Activated gamma-delta T cell treated with anti-CD3 and anti-CD28 coated beads, Interleukin-2, amount 50 U/mL, for 16 hours (primary cell): ENCODE data around the gene MEGF11.

ENCODE experiments used
- DNase-seq: peaks from one replicate; pipeline ENCODE4 v3.0.0-alpha.2; 2020; ENCODE audit warnings: low read depth

MEGF11 gene

DNA sequence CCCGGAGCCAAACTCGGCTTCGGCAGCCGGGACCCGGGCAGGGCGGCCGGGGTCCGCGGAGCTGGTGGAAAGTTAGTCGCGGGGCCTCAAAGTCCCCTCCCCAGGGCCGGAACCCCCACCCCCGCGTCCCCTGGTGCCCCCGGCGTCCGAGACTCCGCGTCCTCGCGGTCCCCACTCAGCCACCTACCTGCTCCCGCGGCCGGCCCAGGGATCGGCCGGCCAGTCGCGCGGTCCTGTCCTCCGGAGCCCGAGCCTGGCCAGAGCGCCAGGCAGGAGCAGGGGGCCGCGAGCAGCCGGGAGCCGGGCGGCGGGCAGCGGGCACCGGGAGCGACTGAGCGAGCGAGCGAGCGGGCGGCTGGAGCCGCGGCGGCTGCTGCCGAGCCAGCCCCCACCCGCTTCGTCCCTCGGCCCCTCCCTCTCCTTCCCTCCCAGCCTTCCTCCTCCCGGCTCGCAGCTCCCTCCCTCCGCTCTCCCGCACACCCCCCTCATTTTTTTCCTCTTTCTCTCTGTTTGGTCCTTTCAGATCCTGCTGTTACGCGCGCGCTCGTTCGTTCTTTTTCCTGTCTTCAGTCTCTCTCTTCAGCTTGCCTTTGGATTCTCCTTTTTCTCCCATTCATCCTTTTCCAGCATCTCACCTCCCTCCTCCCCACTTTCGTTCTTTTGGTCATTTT lies at the start of gene MEGF11:
Gene MEGF11 (minus strand): TSS at position 333 of the 671 bp plus-strand sequence. CDS start 125,347 bp downstream, outside the sequence.
- no peak for DNase-seq

DNA sequence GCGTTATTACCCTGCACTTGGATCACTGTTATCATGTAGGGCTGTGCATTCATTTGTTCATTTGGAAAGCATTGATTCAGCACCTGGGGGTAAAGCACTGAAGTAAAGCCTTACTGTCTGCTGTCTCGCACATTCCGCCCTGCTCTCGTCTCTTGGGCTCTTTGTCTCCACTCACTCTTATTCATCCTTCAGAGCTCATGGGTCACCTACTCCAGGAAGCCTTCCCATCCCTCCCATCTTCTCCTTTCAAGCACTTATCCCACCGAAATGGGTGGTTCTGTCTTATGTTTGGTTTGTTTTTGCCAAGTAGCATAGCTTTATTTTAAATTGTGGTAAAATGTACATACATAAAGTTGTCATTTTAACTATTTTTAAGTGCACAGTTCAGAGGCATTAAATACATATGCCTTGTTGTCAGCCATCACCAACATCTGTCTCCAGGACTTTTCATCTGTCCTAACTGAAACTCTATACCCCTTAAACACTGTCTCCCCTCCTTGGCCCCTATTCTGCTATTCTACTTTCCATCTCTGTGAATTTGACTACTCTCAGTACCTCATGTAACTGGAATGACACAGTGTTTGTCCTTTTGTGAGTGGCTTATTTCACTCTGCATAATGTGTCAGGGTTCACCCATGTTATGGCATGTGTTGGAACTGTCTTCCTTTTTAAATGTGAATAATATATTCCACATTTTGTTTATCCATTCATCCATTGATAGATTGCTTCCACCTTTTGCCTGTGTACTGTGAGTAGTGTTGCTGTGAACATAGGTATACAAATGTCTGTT lies 49.1 kb upstream of the MEGF11 start:
- no peak for DNase-seq

DNA sequence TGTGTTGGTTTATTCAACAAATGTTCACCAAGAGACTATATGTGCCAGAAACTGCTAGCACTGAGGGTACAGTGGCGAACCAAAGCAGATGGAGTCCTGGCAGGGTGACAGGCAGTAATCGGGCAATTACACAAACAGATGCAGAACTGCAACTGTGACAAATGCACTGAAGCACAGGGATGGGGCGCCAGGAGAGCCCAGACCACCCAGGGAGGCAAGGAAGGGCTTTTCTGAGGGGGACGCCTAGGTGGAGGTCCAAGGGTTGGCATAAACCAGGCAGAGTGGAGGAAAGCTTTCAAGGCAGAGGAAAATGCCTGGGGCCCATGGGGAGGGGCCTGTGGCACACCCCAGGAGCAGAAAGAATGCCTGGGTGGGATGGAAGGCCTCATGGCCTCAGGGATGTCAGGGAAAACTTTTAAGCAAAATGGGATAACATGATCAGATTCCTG lies 45.3 kb upstream of the MEGF11 start:
- DNase-seq = no peak

DNA sequence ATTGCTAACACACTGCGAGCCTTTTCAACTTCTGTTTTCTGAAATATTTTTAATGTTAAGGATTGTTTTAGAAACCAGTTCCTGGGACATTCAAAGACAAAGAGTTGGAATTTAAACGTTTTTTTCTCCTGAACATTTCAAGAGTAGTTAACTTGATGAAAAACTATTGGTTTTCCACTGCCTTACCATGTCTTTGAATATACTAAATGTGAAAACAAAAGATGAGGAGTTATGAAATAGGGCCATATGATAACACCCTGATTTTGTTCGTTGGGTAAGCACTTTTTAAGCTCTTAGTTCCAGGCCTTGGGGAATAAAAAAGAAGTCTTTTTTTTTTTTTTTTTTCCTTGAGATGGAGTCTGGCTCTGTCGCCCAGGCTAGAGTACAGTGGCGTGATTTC lies 42.6 kb upstream of the MEGF11 start:
- DNase-seq = no peak

DNA sequence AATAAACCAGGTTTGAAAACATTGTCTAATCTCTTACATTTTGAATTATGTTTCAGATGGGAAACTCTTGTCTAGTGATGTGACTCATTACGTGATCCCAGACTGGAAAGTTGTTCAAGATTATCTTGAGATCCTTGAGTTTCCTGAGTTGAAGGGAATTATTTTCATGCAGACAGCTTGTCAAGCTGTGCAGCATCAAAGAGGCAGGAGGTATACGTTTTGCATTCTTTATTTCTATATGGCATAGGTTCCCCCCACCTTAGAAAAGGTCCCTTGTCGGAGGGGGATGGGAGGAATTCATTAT lies 41.3 kb upstream of the MEGF11 start:
- no peak for DNase-seq

DNA sequence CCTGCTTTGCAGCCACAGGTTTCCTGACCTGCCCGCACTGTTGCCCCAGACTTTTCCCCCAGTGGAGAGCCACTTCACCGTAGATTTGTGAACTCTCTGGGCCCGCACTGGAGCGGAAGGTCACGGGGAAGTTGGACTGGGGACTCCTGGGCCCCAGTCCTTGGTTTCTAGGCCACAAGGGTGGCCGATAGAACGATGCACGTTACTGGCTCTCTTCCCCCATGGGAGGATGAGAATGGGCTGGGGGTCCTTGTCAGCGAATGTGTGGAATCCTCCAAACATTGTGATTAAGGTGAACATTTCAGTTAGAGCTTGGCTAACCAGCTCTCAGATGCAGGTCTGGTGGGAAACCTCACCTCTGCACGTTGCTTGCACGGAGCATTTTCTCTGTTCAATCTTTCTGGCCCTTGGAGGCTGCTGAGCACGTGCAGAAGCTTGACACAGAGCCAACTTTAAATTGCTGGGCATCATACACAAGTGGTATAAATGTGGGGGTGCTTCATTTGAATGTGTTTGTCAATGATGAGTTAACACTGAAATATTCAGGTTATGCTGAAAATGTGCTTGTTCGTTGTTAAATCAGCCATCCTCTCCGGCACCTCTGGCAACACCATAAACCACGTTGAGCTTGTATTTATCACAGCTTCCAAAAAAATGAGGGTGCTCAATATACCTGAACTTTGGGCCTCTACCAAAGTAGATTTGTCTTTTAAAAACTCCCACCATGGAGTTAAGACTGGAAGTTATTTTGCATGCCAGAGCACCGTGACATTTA lies 40.8 kb upstream of the MEGF11 start:
- DNase-seq = no peak

DNA sequence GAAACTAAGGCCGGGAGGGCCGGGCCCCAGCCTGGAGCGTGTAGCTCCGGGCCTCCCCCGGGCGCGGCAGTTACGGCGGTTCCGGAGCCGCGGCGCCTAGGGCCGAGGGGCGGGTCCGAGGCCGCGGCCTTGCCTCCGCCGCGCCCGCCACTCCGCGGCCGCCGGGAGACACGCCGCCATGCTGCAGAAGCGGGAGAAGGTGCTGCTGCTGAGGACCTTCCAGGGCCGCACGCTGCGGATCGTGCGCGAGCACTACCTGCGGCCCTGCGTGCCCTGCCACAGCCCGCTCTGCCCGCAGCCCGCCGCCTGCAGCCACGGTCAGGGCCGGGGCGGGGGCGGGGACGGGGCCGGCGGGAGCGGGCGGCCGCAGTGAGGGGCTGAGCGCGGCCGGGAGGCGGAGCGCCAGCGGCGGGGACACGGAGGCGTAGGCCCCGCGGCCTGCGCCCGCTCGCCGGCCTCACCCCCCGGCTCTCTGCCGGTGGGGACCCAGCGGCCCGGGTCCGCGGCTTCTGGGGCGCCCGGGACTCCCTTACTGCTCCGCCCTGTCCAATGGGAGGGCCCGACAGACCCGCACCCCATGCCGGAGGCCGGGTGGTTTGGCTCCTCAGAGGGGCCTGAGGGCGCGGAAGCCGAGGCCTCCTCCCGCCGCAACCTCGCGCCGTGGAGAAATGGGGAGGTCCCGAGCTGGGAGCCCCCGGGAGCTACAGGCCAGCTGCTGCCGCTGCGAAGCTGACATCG lies 40.0 kb upstream of the MEGF11 start, which contains the start of gene DIS3L:
Gene DIS3L (plus strand): TSS at position 150 of the 738 bp plus-strand sequence. CDS start 29 bp downstream, at position 179.
- DNase-seq = peak; percentile 40

DNA sequence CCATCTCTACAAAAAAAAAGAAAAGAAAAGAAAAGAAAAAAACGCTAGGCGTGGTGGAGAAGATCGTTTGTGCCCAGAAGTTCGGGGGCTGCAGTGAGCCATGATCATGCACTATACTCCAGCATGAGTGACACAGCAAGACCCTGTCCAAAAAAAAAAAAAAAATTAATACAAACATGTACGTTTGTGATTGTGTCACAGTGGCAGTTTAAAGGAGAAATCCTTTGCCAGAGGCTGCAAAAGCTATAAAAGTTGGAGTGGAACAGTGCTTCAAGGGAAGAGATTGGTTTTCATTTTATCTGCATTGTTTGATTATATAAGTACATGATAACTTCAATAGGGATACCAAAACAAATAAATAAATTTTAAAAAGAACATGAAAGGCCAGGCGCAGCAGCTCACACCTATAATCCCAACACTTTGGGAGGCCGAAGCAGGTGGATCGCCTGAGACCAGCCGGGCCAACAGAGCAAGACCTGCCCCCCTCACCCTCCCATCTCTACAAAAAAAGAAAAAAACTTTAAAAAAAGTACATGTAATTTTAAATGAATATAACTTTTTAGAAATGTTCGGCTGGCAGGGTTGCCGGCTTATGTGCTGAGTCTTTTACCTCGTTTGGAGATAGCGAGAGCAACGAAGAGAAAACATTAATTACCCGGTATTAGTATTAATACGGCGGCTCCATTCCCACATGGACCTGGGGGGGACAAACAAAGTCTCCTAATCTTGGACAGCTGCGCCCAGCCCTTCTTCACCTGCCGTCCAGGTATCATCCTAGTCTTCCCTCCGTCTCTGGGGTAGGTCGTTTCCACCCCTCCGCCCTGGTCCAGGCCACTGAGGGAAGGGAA lies 39.2 kb upstream of the MEGF11 start:
- DNase-seq = no peak

DNA sequence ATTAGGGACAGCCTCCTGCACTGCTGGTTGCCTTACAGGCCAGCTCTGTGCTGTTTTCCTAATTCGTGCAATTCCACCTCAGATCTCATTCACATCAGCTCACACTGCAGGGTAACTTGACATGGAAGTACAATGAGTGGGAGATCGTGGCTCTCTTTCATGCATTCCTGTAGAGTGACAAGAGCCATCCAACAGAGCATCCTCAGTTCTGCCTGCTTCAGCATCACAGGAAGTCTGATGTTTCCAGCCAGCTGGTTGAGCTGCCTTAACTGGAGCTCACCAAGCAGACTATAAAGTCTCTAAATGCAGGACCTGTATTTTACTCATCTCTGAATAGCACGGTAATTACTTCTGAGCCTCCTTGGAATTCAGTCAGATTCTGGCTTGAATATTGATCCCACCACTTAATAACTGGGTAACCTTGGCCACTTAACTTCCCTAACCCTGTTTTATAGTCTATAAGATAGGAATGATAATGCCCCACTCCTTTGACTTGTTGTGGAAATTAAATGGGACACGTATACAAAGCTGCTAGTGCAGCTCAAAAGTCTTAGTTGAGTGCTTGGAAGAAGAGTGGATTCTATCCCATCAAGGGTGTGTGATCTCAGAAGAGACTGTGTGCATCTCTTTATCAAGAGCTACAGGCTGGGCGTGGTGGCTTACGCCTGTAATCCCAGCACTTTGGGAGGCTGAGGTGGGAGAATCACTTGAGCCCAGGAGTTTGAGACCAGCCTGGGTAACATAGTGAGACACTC lies 38.4 kb upstream of the MEGF11 start:
- no peak for DNase-seq

DNA sequence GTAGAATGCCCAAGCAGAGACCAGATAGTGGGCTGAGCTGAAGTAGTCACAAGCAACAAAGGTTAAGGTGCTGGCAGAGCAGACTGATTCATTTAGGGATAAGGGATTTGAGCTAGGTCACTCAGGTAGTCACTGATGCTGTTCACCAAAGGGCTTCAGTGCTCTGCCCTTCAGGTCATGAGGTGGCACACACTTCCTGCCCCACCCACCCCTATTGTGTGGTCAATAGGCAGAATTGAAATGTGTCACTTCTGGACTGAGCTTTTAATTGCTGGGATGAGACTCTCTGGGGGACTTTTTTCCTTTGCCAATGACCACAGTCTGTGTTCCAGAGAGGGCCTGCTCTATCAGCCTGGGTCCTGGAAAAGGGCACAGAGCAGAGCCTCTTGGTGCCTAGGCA lies 37.0 kb upstream of the MEGF11 start:
- no peak for DNase-seq

DNA sequence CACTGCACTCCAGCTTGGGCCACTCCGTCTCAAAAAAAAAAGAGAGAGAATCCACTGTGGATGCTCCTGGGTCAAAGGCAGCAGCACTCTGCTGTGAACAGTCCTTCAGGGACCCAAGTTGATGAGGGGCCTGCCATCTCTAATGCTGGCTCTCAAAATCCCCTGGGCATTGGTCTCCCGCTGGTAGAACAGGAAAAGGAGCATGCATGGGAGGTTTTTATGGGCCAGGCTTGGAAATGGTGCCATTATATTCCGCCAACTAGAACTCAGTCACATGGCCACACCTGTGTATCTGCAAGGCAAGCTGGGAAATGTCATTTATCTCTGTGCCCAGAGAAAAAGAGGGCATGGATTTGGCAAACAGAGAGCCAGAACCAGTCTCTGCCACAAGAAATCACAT lies 36.5 kb upstream of the MEGF11 start:
- no peak for DNase-seq

DNA sequence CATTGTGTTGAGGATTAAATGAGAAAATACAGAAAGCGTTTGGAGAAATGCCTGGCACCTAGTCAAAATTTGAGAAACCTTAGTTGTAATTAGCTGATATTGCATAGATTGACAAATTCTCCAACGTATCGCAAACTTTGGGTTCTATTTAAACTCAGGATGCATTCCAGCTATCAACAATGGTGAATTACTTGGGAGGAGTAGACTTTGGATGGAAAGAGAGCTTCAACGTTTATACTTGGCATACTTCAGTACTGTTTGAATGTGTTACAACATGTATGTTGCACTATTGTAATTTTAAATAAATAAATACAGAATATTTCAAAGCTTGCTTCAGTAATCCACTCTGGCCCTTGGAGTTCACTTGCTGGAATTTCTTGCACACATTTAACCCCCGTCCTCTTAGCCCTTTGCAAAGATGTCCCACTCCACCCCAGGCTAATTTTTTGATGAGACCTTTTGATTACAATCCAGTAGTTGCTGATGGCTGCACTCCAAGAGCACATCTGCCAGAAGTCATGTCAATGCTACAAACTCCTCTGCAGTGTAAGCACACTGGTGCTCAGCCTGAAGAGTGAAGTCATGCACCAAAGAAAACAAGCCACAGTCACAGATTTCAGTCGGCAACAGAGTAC lies 35.1 kb upstream of the MEGF11 start:
- no peak for DNase-seq

DNA sequence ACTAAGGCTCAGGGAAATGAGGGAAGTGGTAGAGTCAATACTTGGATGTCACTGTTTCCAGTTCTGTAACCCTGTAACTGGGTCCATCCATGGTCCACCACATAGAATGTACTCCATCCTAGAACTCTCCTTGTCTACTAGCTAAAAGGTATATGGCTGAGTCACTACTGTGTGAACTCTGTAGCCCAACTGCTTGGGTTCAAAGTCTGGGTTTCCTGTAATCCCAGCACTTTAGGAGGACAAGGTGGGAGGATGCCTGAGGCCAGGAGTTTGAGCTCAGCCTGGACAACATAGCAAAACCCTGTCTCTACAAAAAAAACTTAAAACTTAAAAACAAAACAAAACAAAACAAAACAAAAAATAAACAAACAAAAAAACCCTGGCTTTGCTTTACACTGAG lies 34.5 kb upstream of the MEGF11 start:
- no peak for DNase-seq

DNA sequence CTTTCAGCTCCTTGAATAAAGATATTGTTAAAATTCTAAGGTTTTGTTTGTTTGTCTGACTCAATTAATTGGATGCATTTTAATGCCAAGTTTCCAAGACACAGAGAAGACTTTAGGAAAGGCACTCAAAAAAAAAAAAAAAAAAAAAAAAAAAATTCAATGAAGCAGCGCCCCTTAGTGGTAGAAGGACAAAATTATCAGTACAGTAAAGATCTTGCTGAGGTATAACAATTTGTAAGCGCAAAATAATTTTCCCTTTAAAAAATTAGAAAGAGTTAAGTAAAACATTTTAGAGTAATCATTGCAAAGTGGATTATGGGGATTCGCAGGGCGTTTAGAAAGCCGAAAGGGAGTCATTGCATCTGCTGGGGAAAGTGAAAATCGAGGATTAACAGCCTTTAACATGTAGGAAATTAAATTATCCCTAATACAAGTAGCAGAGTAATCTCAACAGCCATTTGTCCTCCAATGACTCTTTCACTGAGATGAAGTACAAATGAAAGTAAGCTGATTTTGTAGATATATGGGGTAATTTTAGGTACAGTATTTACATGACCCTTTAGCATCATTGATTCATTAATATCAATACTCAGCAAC lies 34.0 kb upstream of the MEGF11 start:
- no peak for DNase-seq

DNA sequence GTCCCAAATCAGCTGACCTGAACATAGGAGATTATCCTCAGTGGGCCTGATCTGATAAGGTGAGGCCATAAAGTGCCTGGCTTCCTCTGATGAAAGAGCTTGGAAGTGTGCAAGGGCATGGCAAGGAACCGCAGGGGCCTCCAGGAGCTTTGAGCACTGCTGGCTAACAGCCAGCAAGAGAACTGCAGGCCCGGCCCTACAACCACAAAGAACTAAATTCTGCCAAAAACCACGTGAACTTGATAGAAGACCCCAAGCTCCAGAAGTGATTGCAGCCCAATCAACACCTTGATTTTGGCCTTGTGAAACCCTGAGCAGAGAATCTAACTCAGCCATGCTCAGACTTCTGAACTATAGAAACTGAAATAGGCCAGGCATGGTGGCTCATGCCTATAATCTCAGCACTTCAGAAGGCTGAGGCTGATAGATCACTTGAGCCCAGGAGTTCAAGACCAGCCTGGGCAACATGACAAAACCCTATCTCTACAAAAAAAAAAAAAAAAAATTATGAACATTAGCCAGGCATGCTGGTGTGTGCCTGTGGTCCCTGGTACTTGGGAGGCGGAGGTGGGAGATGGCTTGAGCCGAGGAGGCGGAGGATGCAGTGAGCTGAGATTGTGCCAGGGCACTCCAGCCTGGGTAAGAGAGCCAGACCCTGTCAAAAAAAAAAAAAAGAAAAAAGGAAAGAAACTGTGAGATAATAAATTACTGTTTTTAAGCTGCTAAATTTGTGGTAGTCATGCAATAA lies 32.2 kb upstream of the MEGF11 start:
- DNase-seq = no peak

DNA sequence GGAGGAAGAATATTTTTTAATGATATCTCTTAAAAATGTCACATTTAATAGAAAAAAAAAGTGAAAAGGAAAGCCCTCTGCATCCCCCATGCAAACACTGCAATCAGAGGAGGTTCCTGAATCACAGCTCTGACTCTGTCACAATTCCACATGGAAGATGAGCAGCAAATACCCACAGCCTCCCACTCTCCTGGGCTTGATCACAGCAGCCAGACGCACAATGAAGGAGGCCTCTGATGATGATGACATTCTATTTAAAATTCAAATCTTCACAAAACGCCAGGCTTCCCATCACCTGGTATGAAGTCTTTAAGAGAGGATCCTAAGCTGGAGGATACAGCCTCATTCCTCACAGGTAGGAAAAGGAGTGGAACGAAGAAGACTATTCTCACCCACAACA lies 30.7 kb upstream of the MEGF11 start:
- DNase-seq = no peak

DNA sequence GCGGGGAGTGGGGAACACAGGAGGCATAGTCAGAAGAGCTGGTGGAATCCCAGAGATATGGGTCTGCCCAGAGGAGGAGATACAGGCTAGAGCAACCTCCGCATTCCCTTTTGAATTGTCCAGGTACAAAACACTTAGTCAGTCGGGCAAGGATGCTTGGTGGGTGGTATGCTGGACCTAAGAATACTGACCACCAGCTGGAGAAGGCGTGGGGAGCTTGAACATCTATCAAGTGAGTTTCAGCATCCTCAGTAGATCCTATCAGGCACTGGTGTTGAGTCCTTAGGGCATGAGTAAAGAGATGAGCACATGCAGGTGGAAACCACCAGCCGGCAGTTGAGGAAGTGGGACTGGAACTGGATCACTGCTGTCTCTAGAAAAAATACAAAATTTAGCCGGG lies 25.1 kb upstream of the MEGF11 start:
- no peak for DNase-seq

DNA sequence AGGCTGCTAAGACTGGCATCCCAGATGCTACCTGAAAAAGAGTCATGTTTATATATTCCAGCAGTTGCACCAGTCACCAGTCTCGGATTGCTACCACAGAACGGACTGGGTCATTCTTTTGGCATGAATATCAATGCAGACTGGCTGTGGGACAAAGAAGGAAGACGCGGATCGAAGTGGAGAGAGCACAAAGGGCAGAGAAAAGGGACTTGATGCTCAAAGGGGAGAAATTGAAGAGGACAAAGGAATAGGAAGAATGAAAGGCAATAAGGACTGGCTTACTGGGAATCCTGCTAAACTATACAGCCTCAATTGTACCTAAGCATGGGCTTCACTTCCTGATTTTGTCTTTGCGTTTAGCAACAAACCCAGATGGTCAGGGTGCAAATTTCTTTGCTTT lies 24.5 kb upstream of the MEGF11 start:
- DNase-seq = no peak

DNA sequence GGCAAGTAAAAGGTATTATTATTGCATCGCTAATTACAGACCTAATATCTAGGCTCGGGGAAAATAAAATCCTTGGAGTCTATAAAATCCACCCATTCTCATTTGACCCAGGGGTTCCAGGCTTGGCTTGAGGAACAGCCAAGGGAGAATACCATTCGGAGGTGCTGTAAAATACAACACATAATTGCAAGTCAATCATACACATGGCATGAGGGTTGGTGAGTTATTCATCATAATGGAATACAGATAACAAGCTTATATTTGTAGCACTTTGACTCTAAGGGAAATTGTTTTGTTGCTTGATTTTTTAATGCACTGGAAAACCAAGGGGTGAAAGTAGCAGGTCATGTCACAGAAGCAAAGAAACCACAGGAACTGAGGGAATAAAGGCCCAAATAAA lies 23.0 kb upstream of the MEGF11 start:
- no peak for DNase-seq
